ENCODE data around the gene TRIM31. TPM values are rescaled to one million over a fixed set of nuclear protein-coding genes. Genes with fewer than 3 reads are reported as not detected.

The TRIM31 gene
- polyA plus RNA-seq, 1 of the 3 experiments (the other 2 are of a cell fraction) = not detected

- no peaks in the 10 kb centered on the region for H3K9me2 ChIP-seq
- H3K4me2 ChIP-seq = no peak overlapping the region
- H3F3A ChIP-seq (replicated peaks; ENCODE audit: insufficient read depth) = no peaks in the 10 kb centered on the region
- ChIA-PET CTCF (interaction anchor here (1.2 kb wide), 1 partner anchor 58 kb away, joined by 4 read pairs; no protein-coding TSS in a partner anchor), POLR2A (interaction anchor here (0.6 kb wide), 1 partner anchor 31 kb away, joined by 3 read pairs; no protein-coding TSS in a partner anchor)
- 41% methylated on average over 4 of the region's 7 CpGs for WGBS (ENCODE audit: low lambda C conversion rate)
- no peaks in the 10 kb centered on the region for H3K9me3 ChIP-seq
- no peaks in the 10 kb centered on the region for H3K27me3 ChIP-seq (ENCODE audit: insufficient read depth)
- TF ChIP-seq MEF2A (IDR thresholded peaks at IDR 0.05; ENCODE audit: borderline replicate concordance, low read depth) = no peak
- peaks cover 1% of the 10 kb centered on the region for H3K79me2 ChIP-seq (ENCODE audit: insufficient read depth)
- H3K36me3 ChIP-seq (replicated peaks in 1 of 2; ENCODE audit: control insufficient read depth in 1 of 2, insufficient read depth in 2 of 2, low read length in 1 of 2) = peaks cover 0 to 17% of the 10 kb centered on the region in 2 experiments
- peak; percentile 35 for DNase-seq
- H3K9ac ChIP-seq = no peak overlapping the region
- H3K4me1 ChIP-seq (ENCODE audit: control insufficient read depth in 1 of 2, insufficient read depth in 2 of 2, low read depth in 1 of 2, low read length in 1 of 2) = peaks cover 0 to 1% of the 10 kb centered on the region in 2 experiments; a peak in 1 of 4 replicates
- H3K27ac ChIP-seq (ENCODE audit: low read depth in 2 of 2, low read length in 1 of 2) = no peak overlapping the region
- H3K4me3 ChIP-seq (ENCODE audit: low read depth in 2 of 2, low read length in 1 of 2) = no peak overlapping the region
- no peak overlapping the region for H2AFZ ChIP-seq (ENCODE audit: low read depth)
- no peaks in the 10 kb centered on the region for H4K20me1 ChIP-seq (ENCODE audit: insufficient read depth)
These were observed 39.2 kb downstream of the TRIM31 start for GRCh38 chr6:30073489-30074235.

GRCh38 chr6:30071858-30072257 is 41.0 kb downstream of the TRIM31 start:
- no peak overlapping the region for H3K4me3 ChIP-seq (ENCODE audit: low read depth in 2 of 2, low read length in 1 of 2)
- H3K4me2 ChIP-seq = no peak overlapping the region
- H3F3A ChIP-seq (replicated peaks; ENCODE audit: insufficient read depth) = no peaks in the 10 kb centered on the region
- peak; percentile 11 for DNase-seq
- H3K9me2 ChIP-seq = no peaks in the 10 kb centered on the region
- H3K27me3 ChIP-seq (ENCODE audit: insufficient read depth) = no peaks in the 10 kb centered on the region
- peaks cover 0 to 19% of the 10 kb centered on the region in 2 experiments for H3K36me3 ChIP-seq (replicated peaks in 1 of 2; ENCODE audit: control insufficient read depth in 1 of 2, insufficient read depth in 2 of 2, low read length in 1 of 2)
- POLR2A ChIA-PET = no interaction called here
- H2AFZ ChIP-seq (ENCODE audit: low read depth) = no peak overlapping the region
- TF ChIP-seq SMC3 (IDR thresholded peaks at IDR 0.05; ENCODE audit: low read depth, low read length) (no peak), PBX3 (IDR thresholded peaks at IDR 0.05) (no peak), USF1 (IDR thresholded peaks at IDR 0.05; ENCODE audit: borderline replicate concordance, low read depth) (no peak), MEF2A (IDR thresholded peaks at IDR 0.05; ENCODE audit: borderline replicate concordance, low read depth) (no peak), REST (IDR thresholded peaks at IDR 0.05; ENCODE audit: low read depth, low read length) (no peak), FOXM1 (IDR thresholded peaks at IDR 0.05; ENCODE audit: low read depth) (no peak), CTCF (IDR thresholded peaks at IDR 0.05) (no peak), MAX (IDR thresholded peaks at IDR 0.05; ENCODE audit: low read depth) (no peak), TCF12 (IDR thresholded peaks at IDR 0.05) (no peak), GATA2 (CRISPR knock-in tag; IDR thresholded peaks at IDR 0.05) (no peak)
- H3K4me1 ChIP-seq (ENCODE audit: control insufficient read depth in 1 of 2, insufficient read depth in 2 of 2, low read depth in 1 of 2, low read length in 1 of 2) = peaks cover 0 to 11% of the 10 kb centered on the region in 2 experiments; a peak in 2 of 4 replicates
- H4K20me1 ChIP-seq (ENCODE audit: insufficient read depth) = no peaks in the 10 kb centered on the region
- no peak overlapping the region for H3K9ac ChIP-seq
- CTCF ChIA-PET = no interaction called here
- peaks cover 17% of the 10 kb centered on the region for H3K79me2 ChIP-seq (ENCODE audit: insufficient read depth)
- WGBS (ENCODE audit: low lambda C conversion rate) = 72% methylated on average over 3 of the region's 3 CpGs
- H3K9me3 ChIP-seq = no peaks in the 10 kb centered on the region
- H3K27ac ChIP-seq (ENCODE audit: low read depth in 2 of 2, low read length in 1 of 2) = no peak overlapping the region
